ENCODE results near the gene SNAPC1.
"Not testable (repeated sequence)": the region's sequence is repeated elsewhere in the genome, so short reads cannot be mapped to it uniquely, and the experiment has no call there.

SNAPC1 gene

DNA sequence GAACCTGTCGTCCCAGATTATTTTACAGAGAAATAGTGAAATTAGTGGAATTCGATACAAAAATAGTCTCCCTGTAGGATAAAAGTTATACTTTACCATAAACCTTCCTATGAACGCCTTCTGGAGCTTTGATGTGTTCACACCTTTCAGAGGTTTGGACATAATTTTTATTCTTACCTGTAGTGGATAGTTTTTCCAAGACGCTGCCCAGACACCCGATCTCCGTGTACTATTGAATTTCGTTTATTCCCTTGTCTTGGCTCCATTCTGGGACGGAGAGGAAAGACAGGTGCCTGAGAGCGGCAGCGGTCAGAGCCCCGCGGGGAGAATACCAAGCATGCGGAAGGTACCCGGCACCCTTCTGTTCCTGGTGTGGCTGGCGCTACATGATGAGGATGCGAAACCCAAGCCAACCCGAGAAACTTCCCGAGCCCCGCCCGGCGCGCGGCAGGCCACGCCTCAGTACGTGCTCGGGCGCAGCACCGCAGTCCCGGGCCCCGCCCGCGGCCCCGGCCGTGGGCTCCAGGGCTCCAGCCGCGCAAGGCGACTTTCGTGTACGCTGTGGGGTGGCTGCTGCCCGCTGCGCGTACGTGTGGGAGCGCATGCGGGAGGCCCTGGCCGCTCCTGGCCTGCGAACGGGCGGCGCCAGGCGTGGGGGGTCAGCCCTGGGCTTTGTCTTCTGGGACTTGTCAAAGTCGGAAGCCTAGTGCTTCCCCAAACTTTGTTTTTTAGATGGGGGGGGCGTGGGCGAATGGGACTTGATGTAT, 11.3 kb upstream of the SNAPC1 start:
- FAIRE-seq (peak; percentile 95), DNase-seq (ENCODE audit: insufficient read length) (peak; percentile 77)
- TF ChIP-seq POLR2A (IDR thresholded peaks at IDR 0.05; ENCODE audit: low read depth, low read length): peak; percentile 86
- peak; percentile 87 for TF ChIP-seq POLR2AphosphoS5 (IDR thresholded peaks at IDR 0.05; ENCODE audit: low read depth, low read length)
- peak; percentile 78; the same call in 1 of the 2 replicates for TF ChIP-seq TAF1 (IDR thresholded peaks at IDR 0.05; ENCODE audit: borderline replicate concordance, low read depth, low read length)

- DNase-seq (ENCODE audit: insufficient read length): no peak
- no peak for FAIRE-seq
- no peak for TF ChIP-seq POLR2A (IDR thresholded peaks at IDR 0.05; ENCODE audit: low read depth, low read length)
- no peak for TF ChIP-seq POLR2AphosphoS5 (IDR thresholded peaks at IDR 0.05; ENCODE audit: low read depth, low read length)
- no peak for TF ChIP-seq TAF1 (IDR thresholded peaks at IDR 0.05; ENCODE audit: borderline replicate concordance, low read depth, low read length)
Observed at GRCh38 chr14:61751475-61751989, 10.7 kb upstream of the SNAPC1 start.

- peak; percentile 19 for DNase-seq (ENCODE audit: insufficient read length)
- no peak for TF ChIP-seq POLR2A (IDR thresholded peaks at IDR 0.05; ENCODE audit: low read depth, low read length)
- TF ChIP-seq POLR2AphosphoS5 (IDR thresholded peaks at IDR 0.05; ENCODE audit: low read depth, low read length): no peak
- TF ChIP-seq TAF1 (IDR thresholded peaks at IDR 0.05; ENCODE audit: borderline replicate concordance, low read depth, low read length): no peak
- FAIRE-seq: peak; percentile 50
Observed at GRCh38 chr14:61752626-61753025, 9.6 kb upstream of the SNAPC1 start.

GRCh38 chr14:61753631-61754030, 8.6 kb upstream of the SNAPC1 start:
- no peak for DNase-seq (ENCODE audit: insufficient read length)
- FAIRE-seq: no peak
- TF ChIP-seq POLR2AphosphoS5 (IDR thresholded peaks at IDR 0.05; ENCODE audit: low read depth, low read length) (no peak), TAF1 (IDR thresholded peaks at IDR 0.05; ENCODE audit: borderline replicate concordance, low read depth, low read length) (no peak), POLR2A (IDR thresholded peaks at IDR 0.05; ENCODE audit: low read depth, low read length) (no peak)

- DNase-seq (ENCODE audit: insufficient read length): no peak
- no peak for FAIRE-seq
- TF ChIP-seq TAF1 (IDR thresholded peaks at IDR 0.05; ENCODE audit: borderline replicate concordance, low read depth, low read length) (no peak), POLR2A (IDR thresholded peaks at IDR 0.05; ENCODE audit: low read depth, low read length) (no peak), POLR2AphosphoS5 (IDR thresholded peaks at IDR 0.05; ENCODE audit: low read depth, low read length) (no peak)
Observed at GRCh38 chr14:61754627-61755381, 7.4 kb upstream of the SNAPC1 start.

GRCh38 chr14:61755382-61755742, 6.9 kb upstream of the SNAPC1 start:
- FAIRE-seq; DNase-seq (ENCODE audit: insufficient read length): not testable (repeated sequence)

DNA sequence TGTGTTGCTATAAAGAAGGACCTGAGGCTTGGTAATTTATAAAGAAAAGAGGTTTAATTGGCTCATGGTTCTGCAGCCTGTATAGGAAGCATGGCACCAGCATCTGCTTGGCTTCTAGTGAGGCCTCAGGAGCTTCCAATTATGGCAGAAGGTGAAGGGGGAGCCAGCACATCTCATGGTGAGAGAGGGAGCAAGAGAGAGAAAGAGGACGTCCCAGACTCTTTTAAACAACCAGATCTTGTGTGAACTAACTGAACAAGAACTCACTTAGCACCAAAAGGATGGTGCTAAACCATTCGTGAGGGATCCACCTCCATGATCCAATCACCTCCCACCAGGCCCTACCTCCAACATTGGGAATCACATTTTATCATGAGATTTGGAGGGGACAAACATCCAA, 6.1 kb upstream of the SNAPC1 start:
- TF ChIP-seq TAF1 (IDR thresholded peaks at IDR 0.05; ENCODE audit: borderline replicate concordance, low read depth, low read length) (no peak), POLR2A (IDR thresholded peaks at IDR 0.05; ENCODE audit: low read depth, low read length) (no peak), POLR2AphosphoS5 (IDR thresholded peaks at IDR 0.05; ENCODE audit: low read depth, low read length) (no peak)
- FAIRE-seq: no peak

DNA sequence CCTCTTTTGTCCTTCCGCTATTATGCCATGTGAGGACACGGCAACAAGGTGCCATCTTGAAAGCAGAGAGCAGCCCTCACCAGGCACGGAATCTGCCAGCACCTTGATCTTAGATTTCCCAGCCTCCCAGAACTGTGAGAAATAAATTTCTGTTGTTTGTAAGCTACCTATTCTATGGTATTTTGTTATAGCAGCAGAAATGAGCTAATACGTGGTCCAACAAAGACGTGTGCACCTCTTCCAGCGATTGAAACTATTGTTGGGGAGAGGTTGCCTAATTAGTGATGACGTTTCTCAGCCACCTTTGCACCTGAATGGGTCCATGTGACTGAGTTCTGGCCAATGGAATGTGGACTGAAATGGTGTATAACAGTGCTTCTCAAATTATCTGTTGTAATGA, 2.3 kb upstream of the SNAPC1 start:
- DNase-seq (ENCODE audit: insufficient read length) (no peak), FAIRE-seq (no peak)
- no peak for TF ChIP-seq POLR2AphosphoS5 (IDR thresholded peaks at IDR 0.05; ENCODE audit: low read depth, low read length)
- no peak for TF ChIP-seq TAF1 (IDR thresholded peaks at IDR 0.05; ENCODE audit: borderline replicate concordance, low read depth, low read length)
- no peak for TF ChIP-seq POLR2A (IDR thresholded peaks at IDR 0.05; ENCODE audit: low read depth, low read length)

More for the DNA sequence above, 6.1 kb upstream of the SNAPC1 start:
- DNase-seq (ENCODE audit: insufficient read length): no peak

DNA sequence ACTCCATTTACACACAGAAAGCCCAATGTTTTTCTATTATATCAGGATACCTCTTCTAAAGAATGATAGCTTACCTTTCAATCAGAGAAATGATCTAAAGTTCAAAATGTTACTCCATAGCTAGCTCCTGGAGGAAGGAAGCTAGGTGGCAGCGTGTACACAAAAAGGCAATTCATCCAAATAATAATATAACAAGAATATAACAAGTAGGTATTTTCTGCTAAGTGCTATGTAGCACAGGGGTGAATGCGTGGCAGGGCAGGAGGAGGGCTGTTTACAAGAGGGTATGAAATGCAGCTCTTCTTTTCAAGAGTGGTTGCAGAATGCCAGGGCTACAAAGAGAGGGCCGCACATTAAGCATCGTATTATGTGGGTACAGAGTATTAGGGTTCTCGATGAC, 663 bp upstream of the SNAPC1 start:
- DNase-seq (ENCODE audit: insufficient read length): no peak
- TF ChIP-seq POLR2A (IDR thresholded peaks at IDR 0.05; ENCODE audit: low read depth, low read length) (no peak), TAF1 (IDR thresholded peaks at IDR 0.05; ENCODE audit: borderline replicate concordance, low read depth, low read length) (no peak)
- no peak for FAIRE-seq

- FAIRE-seq: no peak
- DNase-seq (ENCODE audit: insufficient read length): no peak
- no peak for TF ChIP-seq POLR2AphosphoS5 (IDR thresholded peaks at IDR 0.05; ENCODE audit: low read depth, low read length)
- no peak for TF ChIP-seq POLR2A (IDR thresholded peaks at IDR 0.05; ENCODE audit: low read depth, low read length)
- no peak for TF ChIP-seq TAF1 (IDR thresholded peaks at IDR 0.05; ENCODE audit: borderline replicate concordance, low read depth, low read length)
Observed at GRCh38 chr14:61764342-61765122, 2.3 kb downstream of the SNAPC1 start.

GRCh38 chr14:61765225-61765943, 3.2 kb downstream of the SNAPC1 start:
- TF ChIP-seq POLR2AphosphoS5 (IDR thresholded peaks at IDR 0.05; ENCODE audit: low read depth, low read length): no peak
- no peak for TF ChIP-seq POLR2A (IDR thresholded peaks at IDR 0.05; ENCODE audit: low read depth, low read length)
- no peak for TF ChIP-seq TAF1 (IDR thresholded peaks at IDR 0.05; ENCODE audit: borderline replicate concordance, low read depth, low read length)
- FAIRE-seq: no peak
- no peak for DNase-seq (ENCODE audit: insufficient read length)
